MM.1S (cell line): ENCODE measurements around the gene RPGR.

Experiments used
- EZH2 ChIP-seq: fragments of 300-600 bp; sonication (generic); optimal IDR thresholded peaks from 2 replicates; pipeline ENCODE3; 2017; ENCODE audit warnings: low read depth, mild to moderate bottlenecking, antibody characterized with exemption, low read length, mixed read lengths
- EZH2phosphoT487 ChIP-seq: fragments of 300-600 bp; sonication (generic); IDR thresholded peaks from 2 replicates; pipeline ENCODE4 v1.6.1; 2018; ENCODE audit warnings: antibody characterized with exemption, low read length
- TF ChIP-seq, protein P1 (sequence below): fragments of 300-600 bp; sonication (generic); IDR thresholded peaks from 2 replicates; pipeline ENCODE4 v1.5.1; 2016; ENCODE audit warnings: antibody characterized with exemption, low read length, mixed read lengths

DNA sequence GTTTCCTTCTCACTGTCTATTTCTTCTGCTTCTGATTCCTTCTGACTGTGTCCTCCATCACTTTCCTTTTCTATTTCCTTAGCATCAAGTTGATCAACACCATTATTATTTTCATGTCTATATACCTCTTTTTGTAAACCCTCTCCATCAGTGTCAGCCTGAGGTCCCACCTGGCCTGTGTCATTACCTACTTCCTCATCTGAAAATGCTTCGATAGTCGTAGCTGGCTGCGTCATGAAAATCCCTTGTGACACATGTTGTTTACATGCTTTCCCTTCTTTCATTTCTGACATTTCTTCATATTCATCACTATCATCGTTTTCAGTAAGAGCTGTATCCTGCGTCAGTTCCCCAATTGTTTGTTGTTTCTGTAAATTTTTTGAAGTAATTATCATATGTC, 39.6 kb downstream of the RPGR start:
- TF ChIP-seq, protein P1, sequence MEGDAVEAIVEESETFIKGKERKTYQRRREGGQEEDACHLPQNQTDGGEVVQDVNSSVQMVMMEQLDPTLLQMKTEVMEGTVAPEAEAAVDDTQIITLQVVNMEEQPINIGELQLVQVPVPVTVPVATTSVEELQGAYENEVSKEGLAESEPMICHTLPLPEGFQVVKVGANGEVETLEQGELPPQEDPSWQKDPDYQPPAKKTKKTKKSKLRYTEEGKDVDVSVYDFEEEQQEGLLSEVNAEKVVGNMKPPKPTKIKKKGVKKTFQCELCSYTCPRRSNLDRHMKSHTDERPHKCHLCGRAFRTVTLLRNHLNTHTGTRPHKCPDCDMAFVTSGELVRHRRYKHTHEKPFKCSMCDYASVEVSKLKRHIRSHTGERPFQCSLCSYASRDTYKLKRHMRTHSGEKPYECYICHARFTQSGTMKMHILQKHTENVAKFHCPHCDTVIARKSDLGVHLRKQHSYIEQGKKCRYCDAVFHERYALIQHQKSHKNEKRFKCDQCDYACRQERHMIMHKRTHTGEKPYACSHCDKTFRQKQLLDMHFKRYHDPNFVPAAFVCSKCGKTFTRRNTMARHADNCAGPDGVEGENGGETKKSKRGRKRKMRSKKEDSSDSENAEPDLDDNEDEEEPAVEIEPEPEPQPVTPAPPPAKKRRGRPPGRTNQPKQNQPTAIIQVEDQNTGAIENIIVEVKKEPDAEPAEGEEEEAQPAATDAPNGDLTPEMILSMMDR: no peak
- TF ChIP-seq EZH2phosphoT487 (no peak), EZH2 (no peak)
